Activated T-cell treated with anti-CD3 and anti-CD28 coated beads for 1 hour (primary cell): ENCODE results near the gene LRRC3C.

Experiments
- DNase-seq: peaks from one replicate; pipeline ENCODE4 v3.0.0-alpha.2; 2020; ENCODE audit warnings: low read depth

The LRRC3C gene

GRCh38 chr17:39949028-39949427 is 21.5 kb downstream of the LRRC3C start:
- DNase-seq: no peak

GRCh38 chr17:39950871-39951348 is 23.4 kb downstream of the LRRC3C start:
- DNase-seq: no peak

GRCh38 chr17:39951924-39952679 is 24.6 kb downstream of the LRRC3C start:
- no peak for DNase-seq

- DNase-seq: peak; percentile 95
Measured at GRCh38 chr17:39952680-39953470, 25.3 kb downstream of the LRRC3C start.

GRCh38 chr17:39953471-39953888 is 25.9 kb downstream of the LRRC3C start:
- no peak for DNase-seq

GRCh38 chr17:39954876-39955275 is 27.3 kb downstream of the LRRC3C start:
- no peak for DNase-seq

- no peak for DNase-seq
Measured at GRCh38 chr17:39955726-39956225, 28.2 kb downstream of the LRRC3C start.

- DNase-seq: no peak
Measured at GRCh38 chr17:39960524-39961041, 33.1 kb downstream of the LRRC3C start.

GRCh38 chr17:39962642-39963220 is 35.2 kb downstream of the LRRC3C start, which contains the start of gene GSDMA:
Gene GSDMA (plus strand): TSS chr17:39963004. CDS start chr17:39965688, 2,684 bp downstream.
- no peak for DNase-seq

GRCh38 chr17:39963829-39964228 is 36.3 kb downstream of the LRRC3C start:
- DNase-seq: no peak

- DNase-seq: no peak
Measured at GRCh38 chr17:39965017-39965699, 37.6 kb downstream of the LRRC3C start.

GRCh38 chr17:39966771-39967170 is 39.2 kb downstream of the LRRC3C start:
- DNase-seq: no peak

GRCh38 chr17:39968761-39969160 is 41.2 kb downstream of the LRRC3C start:
- no peak for DNase-seq

GRCh38 chr17:39969375-39969774 is 41.8 kb downstream of the LRRC3C start:
- DNase-seq: no peak

- no peak for DNase-seq
Measured at GRCh38 chr17:39970157-39970692, 42.7 kb downstream of the LRRC3C start.

- no peak for DNase-seq
Measured at GRCh38 chr17:39971076-39971603, 43.6 kb downstream of the LRRC3C start.

- no peak for DNase-seq
Measured at GRCh38 chr17:39972271-39972670, 44.7 kb downstream of the LRRC3C start.

GRCh38 chr17:39973496-39973895 is 46.0 kb downstream of the LRRC3C start:
- no peak for DNase-seq

- DNase-seq: no peak
Measured at GRCh38 chr17:39974433-39974832, 46.9 kb downstream of the LRRC3C start.

GRCh38 chr17:39975801-39976200 is 48.3 kb downstream of the LRRC3C start:
- no peak for DNase-seq

GRCh38 chr17:39979016-39979670 is 51.6 kb downstream of the LRRC3C start:
- DNase-seq: no peak
